Measurements from ENCODE around the gene MED13.
"Not testable (repeated sequence)": the region's sequence is repeated elsewhere in the genome, so short reads cannot be mapped to it uniquely, and the experiment has no call there.

MED13 gene

GRCh38 chr17:62090021-62090824, 25.1 kb upstream of the MED13 start:
- no peak for DNase-seq (ENCODE audit: low read depth in 2 of 2)

GRCh38 chr17:62089334-62089733, 24.3 kb upstream of the MED13 start:
- no peak for DNase-seq (ENCODE audit: low read depth in 2 of 2)

GRCh38 chr17:62086737-62087136, 21.7 kb upstream of the MED13 start:
- DNase-seq (ENCODE audit: low read depth in 2 of 2) = no peak

GRCh38 chr17:62085511-62086408, 20.7 kb upstream of the MED13 start:
- DNase-seq (ENCODE audit: low read depth in 2 of 2) = no peak

- DNase-seq (ENCODE audit: low read depth in 2 of 2) = no peak
Measured at GRCh38 chr17:62084585-62084984, 19.5 kb upstream of the MED13 start.

GRCh38 chr17:62083651-62084050, 18.6 kb upstream of the MED13 start:
- no peak for DNase-seq (ENCODE audit: low read depth in 2 of 2)

- no peak for DNase-seq (ENCODE audit: low read depth in 2 of 2)
Measured at GRCh38 chr17:62080647-62081046, 15.6 kb upstream of the MED13 start.

- DNase-seq (ENCODE audit: low read depth in 2 of 2) = no peak
Measured at GRCh38 chr17:62078009-62078408, 12.9 kb upstream of the MED13 start.

- DNase-seq (ENCODE audit: low read depth in 2 of 2) = no peak
Measured at GRCh38 chr17:62076864-62077788, 12.0 kb upstream of the MED13 start.

GRCh38 chr17:62075308-62075815, 10.3 kb upstream of the MED13 start:
- no peak for DNase-seq (ENCODE audit: low read depth in 2 of 2)

GRCh38 chr17:62073993-62074392, 8.9 kb upstream of the MED13 start:
- no peak for DNase-seq (ENCODE audit: low read depth in 2 of 2)

GRCh38 chr17:62072855-62073254, 7.8 kb upstream of the MED13 start:
- DNase-seq (ENCODE audit: low read depth in 2 of 2) = not testable (repeated sequence)

- no peak for DNase-seq (ENCODE audit: low read depth in 2 of 2)
Measured at GRCh38 chr17:62070900-62071299, 5.8 kb upstream of the MED13 start.

- no peak for DNase-seq (ENCODE audit: low read depth in 2 of 2)
Measured at GRCh38 chr17:62067165-62068145, 2.4 kb upstream of the MED13 start.

GRCh38 chr17:62065611-62066468, 762 bp upstream of the MED13 start:
- peak; percentile 97 to 98 for DNase-seq (ENCODE audit: low read depth in 2 of 2)

GRCh38 chr17:62064029-62064790, 868 bp downstream of the MED13 start:
- no peak for DNase-seq (ENCODE audit: low read depth in 2 of 2)

- no peak for DNase-seq (ENCODE audit: low read depth in 2 of 2)
Measured at GRCh38 chr17:62062944-62063343, 2.1 kb downstream of the MED13 start.

- DNase-seq (ENCODE audit: low read depth in 2 of 2) = no peak
Measured at GRCh38 chr17:62062302-62062701, 2.8 kb downstream of the MED13 start.

- DNase-seq (ENCODE audit: low read depth in 2 of 2) = no peak
Measured at GRCh38 chr17:62059414-62059813, 5.7 kb downstream of the MED13 start.
